Spleen (tissue), 11 donors: ENCODE data around the gene TBC1D9B. TPM values are rescaled to one million over a fixed set of nuclear protein-coding genes. Genes with fewer than 3 reads are reported as not detected.
"Not testable (repeated sequence)": the region's sequence is repeated elsewhere in the genome, so short reads cannot be mapped to it uniquely, and the experiment has no call there.

Experiments used
- DNase-seq: peaks from one replicate; pipeline ENCODE4 v3.0.0-alpha.2; 2020
- H3K27ac ChIP-seq, 8 donors: fragments of 200-600 bp; sonication (generic) in 7 of 8; 1 replicate in 4 of 8; 2 replicates in 4 of 8; pipeline versions ENCODE4 v1.5.0 to v1.8.0; 2016 to 2021; ENCODE audit warnings: inconsistent platforms in 4 of 8, mild to moderate bottlenecking in 4 of 8, moderate library complexity in 1 of 8
- H3K27me3 ChIP-seq, 7 donors: fragments of 200-600 bp; sonication (generic) in 6 of 7; replicated peaks in 1 of 7; 1 replicate in 4 of 7; 2 replicates in 3 of 7; pipeline versions ENCODE4 v1.5.0 to v1.8.0; 2016 to 2021; ENCODE audit warnings: inconsistent platforms in 3 of 7, mild to moderate bottlenecking in 1 of 7
- H3K36me3 ChIP-seq, 6 donors: fragments of 200-600 bp; sonication (generic) in 5 of 6; 1 replicate in 4 of 6; 2 replicates in 2 of 6; pipeline versions ENCODE4 v1.5.0 to v1.8.0; 2016 to 2021; ENCODE audit warnings: inconsistent platforms in 2 of 6
- H3K4me1 ChIP-seq, 6 donors: fragments of 200-600 bp; sonication (generic) in 5 of 6; 1 replicate in 3 of 6; 2 replicates in 3 of 6; pipeline versions ENCODE4 v1.5.0 to v1.8.0; 2016 to 2021; ENCODE audit warnings: inconsistent platforms in 3 of 6
- H3K4me3 ChIP-seq, 8 donors: fragments of 200-600 bp; sonication (generic) in 7 of 8; 1 replicate in 4 of 8; 2 replicates in 4 of 8; pipeline versions ENCODE4 v1.5.0 to v1.8.0; 2016 to 2021; ENCODE audit warnings: inconsistent platforms in 4 of 8, mild to moderate bottlenecking in 4 of 8, moderate library complexity in 2 of 8
- H3K9me3 ChIP-seq, 8 donors: fragments of 200-600 bp; sonication (generic) in 7 of 8; 1 replicate in 4 of 8; 2 replicates in 4 of 8; pipeline versions ENCODE4 v1.5.0 to v1.8.0; 2016 to 2021; ENCODE audit warnings: inconsistent platforms in 4 of 8
- CTCF ChIP-seq, 11 experiments: fragments of 200-600 bp in 7 of 11; fragments of 450-650 bp in 4 of 11; sonication (generic) in 4 of 11; IDR thresholded peaks in 8 of 11; conservative IDR thresholded peaks in 3 of 11; 1 replicate in 7 of 11; 2 replicates in 4 of 11; pipeline versions ENCODE4 v1.4.0 to v1.8.0; 2016 to 2021; ENCODE audit warnings: antibody characterized with exemption in 11 of 11, inconsistent platforms in 4 of 11, mild to moderate bottlenecking in 1 of 11
- POLR2A ChIP-seq, 3 donors: fragments of 450-650 bp; IDR thresholded peaks; one replicate each; pipeline ENCODE4 v1.5.1; 2017; ENCODE audit warnings: antibody characterized with exemption in 3 of 3, mild to moderate bottlenecking in 1 of 3
- POLR2AphosphoS5 ChIP-seq, 3 donors: sonication (generic); formaldehyde crosslinking; IDR thresholded peaks; one replicate each; pipeline ENCODE4 v1.5.1; 2017; ENCODE audit warnings: antibody characterized with exemption in 3 of 3
- WGBS, 5 donors: extraction: QIAGEN DNeasy Blood & Tissue Kit in 3 of 5; methylation state at CpG; one replicate each; pipeline versions ENCODE4 v1.1.5 to v1.1.7; 2013 to 2018; 5-methylcytosine and 5-hydroxymethylcytosine counted together
- intact Hi-C: fragments of 100-400 bp; cut with DNase I; formaldehyde crosslinking; loops from one replicate; pipeline ENCODE4 v1.15.0; 2023; ENCODE audit warnings: low total_unique reads
- polyA plus RNA-seq, 3 donors: library from polyadenylated mRNA; stranded (reverse); fragments of 200-250 nt; gene quantifications; one replicate each; pipeline ENCODE4 v1.2.1, GENCODE V29; 2013
- total RNA-seq, 7 donors: library from RNA; depleted of rRNA in 3 of 7; stranded (reverse); fragments of >200 nt in 3 of 7; fragmentation: NEBNext Ultra II Directional in 4 of 7; extraction: Animal tissue kit (Norgen Biotek cat#: 25700) in 4 of 7; gene quantifications; one replicate each; pipeline versions ENCODE4 v1.1.0 to v1.2.1, GENCODE V29; 2016 to 2021
- donor health status: healthy with polysubstance abuse.
- donor health status: DM: no; HTN: no; CAD: no; lungs with moderate emphysema.
- donor health status: DM: no; HTN: no; CAD: no.
- donor health status: Bipolar disorder and iron deficiency.
- donor health status: healthy.
- donor health status: DM: no; HTN: no; CAD: no.
- donor health status: DM: yes; HTN: yes; CAD: no.

Gene TBC1D9B
- total and polyA plus RNA-seq, 10 donors, result 29.5 to 140 (median 109) TPM

DNA sequence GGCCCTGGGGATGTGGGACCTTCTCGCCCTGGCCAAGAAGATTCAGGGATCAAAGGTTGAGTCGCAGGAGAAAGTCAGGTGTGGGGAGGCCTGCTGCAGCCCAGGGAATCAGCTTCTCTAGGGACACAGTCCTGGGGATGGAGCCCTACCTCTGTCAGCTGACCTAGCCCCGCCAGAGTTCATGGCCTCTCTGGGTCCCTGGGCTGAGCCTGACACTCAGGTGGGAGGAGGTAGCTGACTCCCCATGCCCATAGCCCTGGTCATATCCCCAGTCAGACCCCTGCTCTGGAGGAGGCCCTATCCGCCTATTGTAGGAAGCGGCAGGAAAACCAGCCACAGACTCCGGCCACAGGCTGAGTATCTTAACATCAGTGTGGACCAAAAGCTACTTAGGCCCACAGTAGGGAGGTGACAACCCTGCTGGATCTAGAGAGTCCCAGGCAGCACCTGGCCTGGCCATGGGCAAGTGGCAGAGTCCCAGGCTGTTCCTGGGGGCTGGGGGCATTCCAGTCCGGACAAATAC lies 34.0 kb downstream of the TBC1D9B start:
- Histone ChIP-seq H3K36me3 (peaks cover 2 to 98% (median 76%) of the 10 kb centered on the region in 6 donors), H3K27me3 (no peaks in the 10 kb centered on the region), H3K4me3 (no peak overlapping the region), H3K9me3 (no peaks in the 10 kb centered on the region), H3K4me1 (no peaks in the 10 kb centered on the region), H3K27ac (no peak overlapping the region)
- no peak for DNase-seq
- 92 to 99% (median 96%) methylated on average over 4 to 7 of the region's 7 CpGs for WGBS, 5 donors
- intact Hi-C loops, result no loop called here
- TF ChIP-seq CTCF (IDR thresholded peaks at IDR 0.05 in 8 of 11, conservative IDR thresholded peaks at IDR 0.05 in 3 of 11) (no peak), POLR2A (IDR thresholded peaks at IDR 0.05) (no peak), POLR2AphosphoS5 (IDR thresholded peaks at IDR 0.05) (no peak)

DNA sequence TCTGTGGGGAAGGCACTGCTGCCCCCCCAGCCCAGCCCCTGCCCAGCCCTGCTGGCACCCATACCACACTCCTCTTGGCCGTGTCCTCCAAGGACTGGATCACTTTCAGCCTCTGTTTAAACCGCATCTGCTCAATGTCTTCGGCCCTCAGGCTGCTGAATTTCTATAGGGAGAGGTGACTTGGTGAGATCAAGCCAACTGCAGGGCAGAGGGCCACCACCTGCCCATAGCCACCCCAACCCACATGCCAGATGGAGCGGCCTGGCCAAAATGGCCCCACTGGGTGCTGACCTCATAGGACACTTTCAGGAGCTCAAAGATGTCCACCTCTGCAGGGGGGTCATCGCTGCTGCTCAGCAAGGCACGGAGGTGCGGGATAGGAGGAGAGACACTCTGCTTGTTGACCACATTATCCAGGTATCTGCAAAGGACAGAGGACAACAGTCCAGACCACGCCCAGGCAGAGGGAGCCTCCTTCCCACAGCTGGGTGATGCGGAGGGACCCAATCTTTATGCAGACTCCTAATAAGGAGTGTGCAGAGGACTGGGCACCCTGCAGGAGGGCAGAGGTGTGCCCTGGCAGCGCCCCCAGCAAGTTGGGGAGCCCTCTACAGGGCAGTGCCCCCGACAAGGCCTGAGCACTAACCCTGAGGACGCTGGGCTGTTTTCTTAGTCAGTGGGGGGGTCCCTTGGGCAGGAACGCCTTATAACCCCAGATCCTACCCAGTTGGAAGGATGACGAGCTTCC lies 34.7 kb downstream of the TBC1D9B start:
- no peaks in the 10 kb centered on the region for H3K4me1 ChIP-seq
- no peak overlapping the region for H3K27ac ChIP-seq
- WGBS, 5 donors, result 92 to 94% (median 94%) methylated on average over 10 to 14 of the region's 14 CpGs
- H3K9me3 ChIP-seq, result no peaks in the 10 kb centered on the region
- TF ChIP-seq CTCF (IDR thresholded peaks at IDR 0.05 in 8 of 11, conservative IDR thresholded peaks at IDR 0.05 in 3 of 11), result no peak
- no peak for TF ChIP-seq POLR2AphosphoS5 (IDR thresholded peaks at IDR 0.05)
- no peak for TF ChIP-seq POLR2A (IDR thresholded peaks at IDR 0.05)
- H3K4me3 ChIP-seq, result no peak overlapping the region
- no peaks in the 10 kb centered on the region for H3K27me3 ChIP-seq
- H3K36me3 ChIP-seq, result peaks cover 2 to 98% (median 70%) of the 10 kb centered on the region in 6 donors
- DNase-seq, result peak; percentile 30
- intact Hi-C loops, result no loop called here

DNA sequence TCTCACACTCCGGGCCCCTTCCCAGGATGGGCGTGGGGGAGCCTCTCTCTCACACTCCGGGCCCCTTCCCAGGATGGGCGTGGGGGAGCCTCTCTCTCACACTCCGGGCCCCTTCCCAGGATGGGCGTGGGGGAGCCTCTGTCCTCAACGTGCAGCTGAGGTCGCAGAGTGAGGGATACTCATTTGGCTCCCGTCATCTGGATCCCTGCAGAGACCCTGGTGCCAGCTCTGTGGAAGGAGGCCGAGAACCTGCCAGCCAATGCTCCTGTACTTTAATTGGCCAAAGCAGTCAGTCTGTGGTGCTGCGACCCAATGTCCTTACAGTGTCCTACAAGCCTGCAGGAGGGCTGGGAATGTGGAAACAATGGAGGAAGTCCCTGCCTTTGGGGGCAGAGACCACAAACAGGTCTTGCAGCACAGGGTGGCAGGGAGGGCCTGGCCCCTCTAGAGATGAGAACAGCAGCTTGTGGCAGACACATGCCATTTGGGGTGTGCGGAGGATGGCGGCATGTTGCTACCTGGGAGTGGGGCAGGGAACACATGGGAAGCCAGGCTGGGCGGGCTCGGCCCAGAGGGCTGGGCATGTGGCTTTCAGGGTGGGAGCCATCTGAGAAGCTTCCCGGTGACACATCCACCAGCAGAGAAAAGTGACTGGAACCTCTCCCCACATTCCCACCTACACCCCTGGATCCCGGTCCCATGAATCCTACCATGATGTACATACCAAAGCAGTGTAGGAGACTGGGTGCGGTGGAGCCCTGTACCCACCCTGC lies 35.5 kb downstream of the TBC1D9B start:
- H3K9me3 ChIP-seq, result no peaks in the 10 kb centered on the region
- intact Hi-C loops, result no loop called here
- TF ChIP-seq POLR2A (IDR thresholded peaks at IDR 0.05) (no peak), POLR2AphosphoS5 (IDR thresholded peaks at IDR 0.05) (peak in 1 of 3 donors; percentile 21)
- 82 to 95% (median 91%) methylated on average over 8 to 18 of the region's 18 CpGs for WGBS, 5 donors
- no peak overlapping the region for H3K4me3 ChIP-seq
- DNase-seq, result peak; percentile 54
- peaks cover 2 to 98% (median 68%) of the 10 kb centered on the region in 6 donors for H3K36me3 ChIP-seq
- peaks cover 0 to 4% (median 0%) of the 10 kb centered on the region in 6 donors for H3K4me1 ChIP-seq
- no peak overlapping the region for H3K27ac ChIP-seq
- no peaks in the 10 kb centered on the region for H3K27me3 ChIP-seq

DNA sequence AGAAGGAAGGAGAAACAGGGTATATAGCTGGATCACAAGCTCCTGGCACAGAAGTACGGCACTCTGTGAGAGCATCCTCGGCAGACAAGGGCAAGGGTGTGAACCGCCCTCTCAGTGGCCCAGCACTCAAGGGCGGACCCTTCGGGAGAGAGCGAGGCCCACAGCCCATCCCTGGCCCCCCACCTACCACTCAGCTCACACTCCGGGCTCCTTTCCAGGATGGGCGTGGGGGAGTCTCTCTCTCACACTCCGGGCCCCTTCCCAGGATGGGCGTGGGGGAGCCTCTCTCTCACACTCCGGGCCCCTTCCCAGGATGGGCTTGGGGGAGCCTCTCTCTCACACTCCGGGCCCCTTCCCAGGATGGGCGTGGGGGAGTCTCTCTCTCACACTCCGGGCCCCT lies 36.2 kb downstream of the TBC1D9B start:
- 88 to 100% (median 93%) methylated on average over 8 to 14 of the region's 14 CpGs for WGBS, 5 donors
- H3K4me1 ChIP-seq, intact Hi-C loops, H3K9me3 ChIP-seq, H3K4me3 ChIP-seq, H3K27ac ChIP-seq, H3K27me3 ChIP-seq: not testable (repeated sequence)
- H3K36me3 ChIP-seq, result peaks cover 2 to 98% (median 68%) of the 10 kb centered on the region in 6 donors
- DNase-seq, result peak; percentile 51

- H3K4me3 ChIP-seq, result no peak overlapping the region
- H3K4me1 ChIP-seq, result peaks cover 0 to 16% (median 0%) of the 10 kb centered on the region in 6 donors
- H3K36me3 ChIP-seq, result peaks cover 2 to 98% (median 64%) of the 10 kb centered on the region in 6 donors
- no peaks in the 10 kb centered on the region for H3K27me3 ChIP-seq
- peak; percentile 24 for DNase-seq
- H3K9me3 ChIP-seq, result no peaks in the 10 kb centered on the region
- H3K27ac ChIP-seq, result no peak overlapping the region
- 82 to 93% (median 91%) methylated on average over 3 of the region's 3 CpGs for WGBS, 5 donors
- intact Hi-C loops, result no loop called here
- TF ChIP-seq POLR2AphosphoS5 (IDR thresholded peaks at IDR 0.05) (no peak), CTCF (IDR thresholded peaks at IDR 0.05 in 8 of 11, conservative IDR thresholded peaks at IDR 0.05 in 3 of 11) (peak in 1 of 11 experiments; percentile 0)
Observed at GRCh38 chr5:179870952-179871351, 36.7 kb downstream of the TBC1D9B start.
